Measurements from ENCODE around the gene TUBB. TPM values are rescaled to one million over a fixed set of nuclear protein-coding genes. Genes with fewer than 3 reads are reported as not detected.

TUBB gene
- total and polyA plus RNA-seq, 9 of the 15 experiments (the other 6 are each of a cell fraction or from before 2014, with no cell fraction given), result 971 to 2,870 (median 1,478) TPM

DNA sequence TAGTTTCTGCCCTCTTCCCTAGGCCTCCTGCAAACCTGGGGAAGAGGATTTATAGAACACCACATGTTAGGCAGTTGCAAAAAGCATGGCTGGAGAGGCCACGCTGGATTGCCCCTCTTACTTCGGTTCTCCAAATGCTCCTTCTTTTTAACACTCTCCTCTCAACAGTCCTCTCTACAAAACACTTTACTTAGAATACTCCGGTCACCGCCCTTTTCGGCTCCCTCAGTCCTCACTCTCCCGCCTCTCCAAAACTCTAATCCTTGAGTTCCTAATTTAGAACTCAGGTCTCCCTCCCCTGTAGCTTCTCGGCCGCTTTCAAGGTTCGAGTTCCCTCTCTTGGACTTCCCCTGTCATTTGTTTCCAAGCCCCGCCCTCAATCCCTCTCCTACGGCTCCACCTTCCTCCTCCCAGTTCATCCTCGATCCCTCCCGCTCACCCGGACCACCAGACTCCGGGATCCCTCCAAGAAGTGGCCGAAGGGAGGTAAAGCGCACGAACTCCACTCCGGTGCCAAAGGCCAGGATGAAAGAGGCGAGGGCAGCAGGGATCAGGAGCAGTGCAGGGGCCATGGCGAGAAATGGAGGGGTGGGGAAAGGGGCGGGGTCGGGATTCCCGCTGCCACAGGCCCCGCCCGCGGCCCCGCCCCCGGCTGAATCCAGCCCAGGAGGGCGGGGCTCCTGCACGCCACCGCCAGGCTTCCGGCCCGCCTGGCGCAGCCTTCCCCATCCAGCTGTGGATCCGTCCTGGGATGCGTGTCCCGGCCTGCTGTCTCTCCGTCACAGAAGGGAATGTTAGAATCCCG, 29.5 kb upstream of the TUBB start, which contains the start of gene NRM (continued):
- TF ChIP-seq, protein P1, sequence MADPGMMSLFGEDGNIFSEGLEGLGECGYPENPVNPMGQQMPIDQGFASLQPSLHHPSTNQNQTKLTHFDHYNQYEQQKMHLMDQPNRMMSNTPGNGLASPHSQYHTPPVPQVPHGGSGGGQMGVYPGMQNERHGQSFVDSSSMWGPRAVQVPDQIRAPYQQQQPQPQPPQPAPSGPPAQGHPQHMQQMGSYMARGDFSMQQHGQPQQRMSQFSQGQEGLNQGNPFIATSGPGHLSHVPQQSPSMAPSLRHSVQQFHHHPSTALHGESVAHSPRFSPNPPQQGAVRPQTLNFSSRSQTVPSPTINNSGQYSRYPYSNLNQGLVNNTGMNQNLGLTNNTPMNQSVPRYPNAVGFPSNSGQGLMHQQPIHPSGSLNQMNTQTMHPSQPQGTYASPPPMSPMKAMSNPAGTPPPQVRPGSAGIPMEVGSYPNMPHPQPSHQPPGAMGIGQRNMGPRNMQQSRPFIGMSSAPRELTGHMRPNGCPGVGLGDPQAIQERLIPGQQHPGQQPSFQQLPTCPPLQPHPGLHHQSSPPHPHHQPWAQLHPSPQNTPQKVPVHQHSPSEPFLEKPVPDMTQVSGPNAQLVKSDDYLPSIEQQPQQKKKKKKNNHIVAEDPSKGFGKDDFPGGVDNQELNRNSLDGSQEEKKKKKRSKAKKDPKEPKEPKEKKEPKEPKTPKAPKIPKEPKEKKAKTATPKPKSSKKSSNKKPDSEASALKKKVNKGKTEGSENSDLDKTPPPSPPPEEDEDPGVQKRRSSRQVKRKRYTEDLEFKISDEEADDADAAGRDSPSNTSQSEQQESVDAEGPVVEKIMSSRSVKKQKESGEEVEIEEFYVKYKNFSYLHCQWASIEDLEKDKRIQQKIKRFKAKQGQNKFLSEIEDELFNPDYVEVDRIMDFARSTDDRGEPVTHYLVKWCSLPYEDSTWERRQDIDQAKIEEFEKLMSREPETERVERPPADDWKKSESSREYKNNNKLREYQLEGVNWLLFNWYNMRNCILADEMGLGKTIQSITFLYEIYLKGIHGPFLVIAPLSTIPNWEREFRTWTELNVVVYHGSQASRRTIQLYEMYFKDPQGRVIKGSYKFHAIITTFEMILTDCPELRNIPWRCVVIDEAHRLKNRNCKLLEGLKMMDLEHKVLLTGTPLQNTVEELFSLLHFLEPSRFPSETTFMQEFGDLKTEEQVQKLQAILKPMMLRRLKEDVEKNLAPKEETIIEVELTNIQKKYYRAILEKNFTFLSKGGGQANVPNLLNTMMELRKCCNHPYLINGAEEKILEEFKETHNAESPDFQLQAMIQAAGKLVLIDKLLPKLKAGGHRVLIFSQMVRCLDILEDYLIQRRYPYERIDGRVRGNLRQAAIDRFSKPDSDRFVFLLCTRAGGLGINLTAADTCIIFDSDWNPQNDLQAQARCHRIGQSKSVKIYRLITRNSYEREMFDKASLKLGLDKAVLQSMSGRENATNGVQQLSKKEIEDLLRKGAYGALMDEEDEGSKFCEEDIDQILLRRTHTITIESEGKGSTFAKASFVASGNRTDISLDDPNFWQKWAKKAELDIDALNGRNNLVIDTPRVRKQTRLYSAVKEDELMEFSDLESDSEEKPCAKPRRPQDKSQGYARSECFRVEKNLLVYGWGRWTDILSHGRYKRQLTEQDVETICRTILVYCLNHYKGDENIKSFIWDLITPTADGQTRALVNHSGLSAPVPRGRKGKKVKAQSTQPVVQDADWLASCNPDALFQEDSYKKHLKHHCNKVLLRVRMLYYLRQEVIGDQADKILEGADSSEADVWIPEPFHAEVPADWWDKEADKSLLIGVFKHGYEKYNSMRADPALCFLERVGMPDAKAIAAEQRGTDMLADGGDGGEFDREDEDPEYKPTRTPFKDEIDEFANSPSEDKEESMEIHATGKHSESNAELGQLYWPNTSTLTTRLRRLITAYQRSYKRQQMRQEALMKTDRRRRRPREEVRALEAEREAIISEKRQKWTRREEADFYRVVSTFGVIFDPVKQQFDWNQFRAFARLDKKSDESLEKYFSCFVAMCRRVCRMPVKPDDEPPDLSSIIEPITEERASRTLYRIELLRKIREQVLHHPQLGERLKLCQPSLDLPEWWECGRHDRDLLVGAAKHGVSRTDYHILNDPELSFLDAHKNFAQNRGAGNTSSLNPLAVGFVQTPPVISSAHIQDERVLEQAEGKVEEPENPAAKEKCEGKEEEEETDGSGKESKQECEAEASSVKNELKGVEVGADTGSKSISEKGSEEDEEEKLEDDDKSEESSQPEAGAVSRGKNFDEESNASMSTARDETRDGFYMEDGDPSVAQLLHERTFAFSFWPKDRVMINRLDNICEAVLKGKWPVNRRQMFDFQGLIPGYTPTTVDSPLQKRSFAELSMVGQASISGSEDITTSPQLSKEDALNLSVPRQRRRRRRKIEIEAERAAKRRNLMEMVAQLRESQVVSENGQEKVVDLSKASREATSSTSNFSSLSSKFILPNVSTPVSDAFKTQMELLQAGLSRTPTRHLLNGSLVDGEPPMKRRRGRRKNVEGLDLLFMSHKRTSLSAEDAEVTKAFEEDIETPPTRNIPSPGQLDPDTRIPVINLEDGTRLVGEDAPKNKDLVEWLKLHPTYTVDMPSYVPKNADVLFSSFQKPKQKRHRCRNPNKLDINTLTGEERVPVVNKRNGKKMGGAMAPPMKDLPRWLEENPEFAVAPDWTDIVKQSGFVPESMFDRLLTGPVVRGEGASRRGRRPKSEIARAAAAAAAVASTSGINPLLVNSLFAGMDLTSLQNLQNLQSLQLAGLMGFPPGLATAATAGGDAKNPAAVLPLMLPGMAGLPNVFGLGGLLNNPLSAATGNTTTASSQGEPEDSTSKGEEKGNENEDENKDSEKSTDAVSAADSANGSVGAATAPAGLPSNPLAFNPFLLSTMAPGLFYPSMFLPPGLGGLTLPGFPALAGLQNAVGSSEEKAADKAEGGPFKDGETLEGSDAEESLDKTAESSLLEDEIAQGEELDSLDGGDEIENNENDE (IDR thresholded peaks at IDR 0.05; ENCODE audit: low read depth, low read length), result no peak
- no peak for TF ChIP-seq SMC3 (conservative IDR thresholded peaks at IDR 0.05; ENCODE audit: insufficient read depth, low read depth, low read length)
- no peak for TF ChIP-seq TRIM25 (IDR thresholded peaks at IDR 0.05; ENCODE audit: borderline replicate concordance)
- no peak for TF ChIP-seq SMAD2 (IDR thresholded peaks at IDR 0.05; ENCODE audit: low read depth, low read length)
- no peak for TF ChIP-seq CREBBP (IDR thresholded peaks at IDR 0.05; ENCODE audit: low read depth, low read length)
- no peak for TF ChIP-seq PRMT5 (CRISPR knock-in tag; IDR thresholded peaks at IDR 0.05)
- no peak for TF ChIP-seq CEBPZ (IDR thresholded peaks at IDR 0.05; ENCODE audit: borderline replicate concordance, low read depth, low read length)

All from K562 (cell line).